ENCODE data around the gene ZNHIT3.

GRCh38 chr17:36545077-36545464, 58.6 kb downstream of the ZNHIT3 start:
- TF ChIP-seq CTCF (IDR thresholded peaks at IDR 0.05) (no peak), POLR2A (IDR thresholded peaks at IDR 0.05) (no peak), EP300 (IDR thresholded peaks at IDR 0.05) (peak in 1 of 2 donors; percentile 1)

All from tibial nerve (tissue), 4 donors.